GM12873 (cell line): ENCODE data around the gene CLSTN2.

Experiments
- TF ChIP-seq, protein P1 (sequence below): IDR thresholded peaks from 2 replicates; pipeline ENCODE4 v1.5.1; 2012; ENCODE audit warnings: low read depth, mild to moderate bottlenecking, moderate library complexity, low read length, control low read depth; ENCODE audit not compliant: insufficient read depth; ENCODE audit errors: missing control alignments

Gene CLSTN2

DNA sequence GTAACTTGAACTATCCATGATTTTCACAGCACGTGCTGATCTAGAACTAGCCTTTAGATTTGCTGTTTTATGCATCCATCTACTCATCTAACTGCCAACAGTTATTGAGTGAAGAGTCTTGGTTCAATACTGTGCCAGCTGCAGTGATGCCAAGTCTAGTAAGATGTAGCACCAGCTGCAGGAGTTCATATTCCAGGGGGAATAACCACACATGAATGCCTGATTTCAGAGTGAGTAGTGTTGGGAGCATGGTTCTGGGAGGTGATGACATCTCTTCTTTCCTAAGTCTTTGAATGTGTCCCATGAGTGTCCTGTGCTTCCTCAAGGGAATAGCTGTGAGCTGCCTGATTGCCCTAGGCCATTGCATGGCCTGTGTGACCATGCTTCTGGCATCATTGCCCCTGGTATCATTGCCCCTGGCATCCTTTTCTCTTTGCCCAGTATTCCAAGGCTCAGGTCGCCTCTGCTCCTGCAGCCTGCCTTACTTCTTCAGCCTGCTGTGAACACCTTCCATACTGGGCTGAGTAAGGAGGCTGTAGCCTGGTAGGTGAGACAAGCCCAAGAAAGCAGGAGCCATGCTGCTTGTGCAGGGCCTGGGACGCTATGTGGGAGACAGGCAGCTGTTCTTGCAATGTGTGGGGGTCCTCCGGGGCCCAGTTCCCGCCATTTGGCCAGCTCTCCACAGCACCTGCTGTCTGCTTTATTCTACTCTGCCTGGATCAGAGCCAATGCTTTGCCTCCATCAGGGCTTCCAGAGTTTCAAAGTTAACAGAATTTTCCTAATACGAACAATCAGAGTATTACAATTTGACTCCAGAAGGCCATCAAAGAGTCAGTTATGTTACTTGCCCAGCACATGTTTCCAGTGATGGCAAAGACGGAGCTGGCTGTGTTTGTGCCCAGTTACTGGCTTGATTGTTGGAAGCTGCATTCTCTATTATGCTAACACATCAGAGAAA lies 73.2 kb downstream of the CLSTN2 start:
- TF ChIP-seq, protein P1, sequence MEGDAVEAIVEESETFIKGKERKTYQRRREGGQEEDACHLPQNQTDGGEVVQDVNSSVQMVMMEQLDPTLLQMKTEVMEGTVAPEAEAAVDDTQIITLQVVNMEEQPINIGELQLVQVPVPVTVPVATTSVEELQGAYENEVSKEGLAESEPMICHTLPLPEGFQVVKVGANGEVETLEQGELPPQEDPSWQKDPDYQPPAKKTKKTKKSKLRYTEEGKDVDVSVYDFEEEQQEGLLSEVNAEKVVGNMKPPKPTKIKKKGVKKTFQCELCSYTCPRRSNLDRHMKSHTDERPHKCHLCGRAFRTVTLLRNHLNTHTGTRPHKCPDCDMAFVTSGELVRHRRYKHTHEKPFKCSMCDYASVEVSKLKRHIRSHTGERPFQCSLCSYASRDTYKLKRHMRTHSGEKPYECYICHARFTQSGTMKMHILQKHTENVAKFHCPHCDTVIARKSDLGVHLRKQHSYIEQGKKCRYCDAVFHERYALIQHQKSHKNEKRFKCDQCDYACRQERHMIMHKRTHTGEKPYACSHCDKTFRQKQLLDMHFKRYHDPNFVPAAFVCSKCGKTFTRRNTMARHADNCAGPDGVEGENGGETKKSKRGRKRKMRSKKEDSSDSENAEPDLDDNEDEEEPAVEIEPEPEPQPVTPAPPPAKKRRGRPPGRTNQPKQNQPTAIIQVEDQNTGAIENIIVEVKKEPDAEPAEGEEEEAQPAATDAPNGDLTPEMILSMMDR = no peak

DNA sequence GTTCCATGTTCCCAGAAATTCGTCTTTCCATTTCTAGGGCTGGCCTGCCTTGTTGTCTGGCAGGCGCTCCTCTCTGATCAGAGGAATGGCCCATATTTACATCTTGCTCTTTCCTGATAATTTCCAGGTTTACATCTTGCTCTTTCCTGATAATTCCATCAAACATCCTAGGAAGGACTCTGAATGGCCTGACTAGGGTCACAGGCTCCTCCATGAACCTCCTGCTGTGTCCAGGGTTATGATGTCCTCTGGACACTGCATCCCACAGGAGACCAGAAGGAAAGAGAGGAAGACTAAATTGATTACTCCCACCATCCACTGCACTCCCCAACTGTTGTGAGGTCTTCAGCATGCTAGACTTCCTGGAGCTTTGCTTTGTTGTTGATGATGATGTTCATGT lies 75.4 kb downstream of the CLSTN2 start:
- TF ChIP-seq, protein P1 = no peak

DNA sequence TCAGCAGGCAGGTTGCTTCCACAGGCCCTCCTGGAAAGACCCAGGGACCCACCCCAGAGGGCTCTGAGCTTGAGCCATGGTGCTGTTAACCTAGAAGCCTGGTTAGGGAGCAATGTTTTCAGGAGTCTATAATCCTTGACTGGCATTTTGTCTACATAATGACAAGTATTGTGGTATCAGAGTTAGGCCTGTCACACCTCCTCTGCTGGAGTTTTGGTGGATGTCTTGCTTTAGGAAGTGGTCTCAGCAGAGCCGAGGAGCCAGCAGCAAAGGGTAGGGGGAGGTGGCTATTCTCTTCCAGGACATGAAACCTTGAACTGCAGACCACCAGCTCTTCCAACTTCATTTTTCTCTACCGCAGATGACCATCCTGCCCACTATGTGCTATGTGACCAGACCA lies 76.1 kb downstream of the CLSTN2 start:
- TF ChIP-seq, protein P1 = no peak

DNA sequence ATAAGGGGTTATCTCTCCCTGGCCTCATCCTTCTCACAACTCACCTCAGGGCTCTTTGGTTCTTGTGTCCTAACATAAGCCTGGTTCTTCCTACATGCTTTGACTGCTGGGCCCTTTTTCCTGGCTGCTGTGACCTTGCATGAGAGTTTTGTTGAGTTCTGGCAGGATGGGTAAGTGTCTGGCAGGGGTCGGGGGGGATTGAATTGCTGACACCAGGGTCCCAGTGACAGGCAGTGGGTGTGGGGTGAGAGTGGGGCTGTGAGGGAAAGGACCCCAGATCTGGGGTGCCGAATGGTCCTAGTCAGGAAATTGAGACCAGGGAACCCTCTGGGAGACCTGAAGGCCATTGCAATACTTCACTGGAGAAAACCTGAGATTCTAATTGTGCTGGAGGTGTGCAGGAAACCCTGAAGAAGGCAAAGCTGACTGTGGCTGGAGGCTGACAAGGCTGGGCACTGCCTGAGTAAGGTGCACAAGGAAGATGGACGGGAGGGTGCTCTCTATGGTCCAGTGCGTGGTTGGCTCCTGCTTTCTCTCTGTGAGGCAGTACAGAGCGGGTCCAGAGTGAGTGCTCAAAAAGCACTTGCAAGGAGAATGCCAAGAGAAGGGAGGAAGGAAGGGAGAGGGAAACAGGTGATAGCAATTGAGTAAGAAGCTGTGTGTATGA lies 76.8 kb downstream of the CLSTN2 start:
- TF ChIP-seq, protein P1 = no peak

DNA sequence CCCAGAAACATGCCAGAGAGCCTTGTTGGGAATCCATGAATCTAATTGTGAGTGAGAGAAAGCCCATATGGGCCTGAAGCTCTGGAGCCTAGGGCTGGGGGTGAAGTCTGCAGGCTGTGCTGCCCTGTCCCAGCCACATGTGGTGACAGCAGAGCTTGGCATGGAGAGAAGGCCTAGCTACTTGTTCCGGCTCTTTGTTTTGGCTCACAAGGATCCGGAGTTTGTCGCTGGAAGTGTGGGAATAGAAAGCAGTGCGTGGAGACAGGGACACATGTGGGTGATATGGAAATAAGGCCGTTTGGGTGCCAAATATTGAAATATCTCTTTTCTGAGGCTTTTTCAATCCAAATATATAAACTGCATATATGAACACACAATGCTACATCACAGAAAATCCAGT lies 78.2 kb downstream of the CLSTN2 start:
- TF ChIP-seq, protein P1 = no peak

DNA sequence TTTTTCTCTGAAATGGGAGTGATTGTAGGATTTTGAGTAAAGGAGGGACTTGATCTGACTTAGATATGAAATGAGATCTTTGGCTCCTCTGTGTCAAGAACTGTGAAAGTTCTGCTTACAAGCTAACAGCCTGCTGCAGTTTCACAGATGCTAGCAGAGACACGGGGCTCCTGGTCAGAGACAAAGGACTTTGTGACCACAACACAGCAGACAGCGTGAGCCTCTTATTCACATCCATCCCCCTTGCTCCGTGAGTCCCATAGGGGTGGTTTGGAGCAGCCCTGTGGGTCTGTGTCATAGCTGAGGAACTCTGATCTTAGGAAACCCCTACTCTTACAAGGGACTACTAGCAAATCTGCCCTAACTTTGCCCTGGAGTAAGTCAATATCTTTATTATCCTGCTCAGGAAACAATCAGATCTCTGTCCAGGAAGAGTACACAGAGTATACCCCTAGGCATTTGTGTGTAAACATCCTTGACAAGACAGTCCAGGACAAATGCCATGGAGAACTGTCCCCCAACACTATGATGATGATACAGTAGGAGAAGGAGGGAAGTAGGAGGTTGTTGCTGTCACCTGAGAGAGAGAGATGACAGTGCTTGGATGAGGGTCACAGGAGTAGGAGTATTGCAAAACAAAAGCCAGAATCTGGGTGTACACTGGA lies 80.0 kb downstream of the CLSTN2 start:
- TF ChIP-seq, protein P1 = no peak

DNA sequence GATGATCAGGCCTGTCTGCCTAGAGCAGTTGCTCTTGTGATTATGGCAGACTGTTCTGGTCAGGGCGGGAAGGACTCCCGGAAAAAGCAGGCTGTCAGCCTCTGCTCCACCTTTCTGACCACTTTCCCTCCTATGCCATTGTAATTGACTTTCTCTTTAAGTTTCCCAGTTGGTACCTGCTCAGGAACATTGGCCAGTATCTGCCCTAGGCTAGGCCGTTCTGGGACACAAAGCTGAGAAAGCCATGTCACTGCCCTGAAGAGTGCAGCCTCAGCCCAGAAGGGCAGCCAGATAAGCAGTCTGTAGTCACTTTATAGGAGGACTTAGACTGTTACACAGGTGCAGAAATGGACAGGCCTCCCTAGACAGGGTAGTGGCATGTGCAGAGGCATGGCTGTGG lies 80.8 kb downstream of the CLSTN2 start:
- TF ChIP-seq, protein P1 = no peak
